Measurements from ENCODE around the gene NRG3. TPM values are rescaled to one million over a fixed set of nuclear protein-coding genes. Genes with fewer than 3 reads are reported as not detected.

NRG3 gene
- total RNA-seq, 6 experiments from 2014 or later, result 0.34 to 0.99 (median 0.75) TPM

- Histone ChIP-seq H3K27me3 (no peaks in the 10 kb centered on the region), H3K27ac (no peak overlapping the region), H3K4me1 (no peaks in the 10 kb centered on the region), H3K9me3 (no peaks in the 10 kb centered on the region), H3K36me3 (no peaks in the 10 kb centered on the region), H3K4me3 (no peak overlapping the region)
- TF ChIP-seq POLR2A (IDR thresholded peaks at IDR 0.05) (no peak), CTCF (IDR thresholded peaks at IDR 0.05) (no peak)
- DNase-seq (no peak), ATAC-seq (no peak)
- WGBS (ENCODE audit: insufficient coverage, low coverage, low lambda C conversion rate, missing lambda C conversion rate), result 46% methylated on average over 2 of the region's 2 CpGs
- intact Hi-C loops (cut with DNase I), result no loop called here
These were observed 1005.8 kb downstream of the NRG3 start for GRCh38 chr10:82880776-82881290.

GRCh38 chr10:82882722-82883121, 1007.7 kb downstream of the NRG3 start:
- DNase-seq (no peak), ATAC-seq (no peak)
- intact Hi-C loops (cut with DNase I), result no loop called here
- Histone ChIP-seq H3K27ac (no peak overlapping the region), H3K9me3 (no peaks in the 10 kb centered on the region), H3K4me3 (no peak overlapping the region), H3K4me1 (no peaks in the 10 kb centered on the region), H3K27me3 (no peaks in the 10 kb centered on the region), H3K36me3 (no peaks in the 10 kb centered on the region)
- TF ChIP-seq POLR2A (IDR thresholded peaks at IDR 0.05), result no peak
- TF ChIP-seq CTCF (IDR thresholded peaks at IDR 0.05), result no peak
- 56% methylated on average over 1 of the region's 1 CpG for WGBS (ENCODE audit: insufficient coverage, low coverage, low lambda C conversion rate, missing lambda C conversion rate)

- DNase-seq (no peak), ATAC-seq (no peak)
- no peaks in the 10 kb centered on the region for H3K27me3 ChIP-seq
- no peak for TF ChIP-seq POLR2A (IDR thresholded peaks at IDR 0.05)
- TF ChIP-seq CTCF (IDR thresholded peaks at IDR 0.05), result no peak
- intact Hi-C loops (cut with DNase I), result no loop called here
- H3K4me3 ChIP-seq, result no peak overlapping the region
- H3K4me1 ChIP-seq, result no peaks in the 10 kb centered on the region
- no peaks in the 10 kb centered on the region for H3K36me3 ChIP-seq
- no peak overlapping the region for H3K27ac ChIP-seq
- 33% methylated on average over 1 of the region's 1 CpG for WGBS (ENCODE audit: insufficient coverage, low coverage, low lambda C conversion rate, missing lambda C conversion rate)
- no peaks in the 10 kb centered on the region for H3K9me3 ChIP-seq
These were observed 1008.6 kb downstream of the NRG3 start for GRCh38 chr10:82883603-82884002.

GRCh38 chr10:82887488-82887887, 1012.5 kb downstream of the NRG3 start:
- H3K4me1 ChIP-seq, result no peaks in the 10 kb centered on the region
- no peak overlapping the region for H3K27ac ChIP-seq
- H3K27me3 ChIP-seq, result no peaks in the 10 kb centered on the region
- WGBS (ENCODE audit: insufficient coverage, low coverage, low lambda C conversion rate, missing lambda C conversion rate), result 54% methylated on average over 1 of the region's 1 CpG
- DNase-seq, result no peak
- H3K9me3 ChIP-seq, result no peaks in the 10 kb centered on the region
- intact Hi-C loops (cut with DNase I), result no loop called here
- no peak for ATAC-seq
- no peak overlapping the region for H3K4me3 ChIP-seq
- no peaks in the 10 kb centered on the region for H3K36me3 ChIP-seq
- TF ChIP-seq CTCF (IDR thresholded peaks at IDR 0.05) (no peak), POLR2A (IDR thresholded peaks at IDR 0.05) (no peak)
